ENCODE data around the gene BEX4. TPM values are rescaled to one million over a fixed set of nuclear protein-coding genes. Genes with fewer than 3 reads are reported as not detected.
A peak's percentile ranks its signal among the peaks of the same experiment; 100 is the strongest.

Gene BEX4
- total and polyA plus RNA-seq, 2 of the 13 experiments (the other 11 are each of a cell fraction or from before 2014, with no cell fraction given) = not detected

GRCh38 chrX:103254921-103255493, 40.1 kb downstream of the BEX4 start, which contains the start of gene TCEAL8:
TCEAL8 (minus strand) TSS chrX:103255155; CDS start chrX:103253979, 1,176 bp downstream.
- ChIA-PET CTCF (ENCODE audit: low intra/inter-chr PET ratio, low total read pairs) (no interaction called here), POLR2A (no interaction called here)
- Histone ChIP-seq H4K20me1 (ENCODE audit: insufficient read depth, low read length) (no peaks in the 10 kb centered on the region), H3K27ac (ENCODE audit: extremely low read length, insufficient read depth, low read length) (peak within 1 kb of the TSS; percentile 79), H3K27me3 (ENCODE audit: control insufficient read depth in 1 of 2, insufficient read depth in 2 of 2, low read length in 2 of 2) (no peaks in the 10 kb centered on the region), H3K4me2 (ENCODE audit: low read depth, low read length) (peak within 1 kb of the TSS; percentile 82), H3K36me3 (replicated peaks in 1 of 2; ENCODE audit: control insufficient read depth in 1 of 2, insufficient read depth in 2 of 2, low read length in 2 of 2) (no peaks in the 10 kb centered on the region), H3K9me3 (ENCODE audit: low read length) (no peaks in the 10 kb centered on the region), H2AFZ (ENCODE audit: low read length) (peak within 1 kb of the TSS; percentile 78), H3K4me1 (ENCODE audit: insufficient read depth, low read length) (peaks cover 50% of the 10 kb centered on the region), H3K4me3 (replicated peaks in 1 of 3; ENCODE audit: insufficient read depth in 1 of 3, low read depth in 2 of 3, low read length in 3 of 3) (peak within 1 kb of the TSS; percentile 63 to 75 (median 68)), H3K79me2 (ENCODE audit: insufficient read depth, low read length) (no peaks in the 10 kb centered on the region), H3K9ac (ENCODE audit: insufficient read depth, low read depth, low read length) (peak within 1 kb of the TSS; percentile 77)
- 0% methylated on average over 13 of the region's 22 CpGs for WGBS (ENCODE audit: low lambda C conversion rate)
- in situ Hi-C loops (cut with HindIII; ENCODE audit: extremely low pct_ligation_motif_present, low pct_unique_long_range_greater_than_20kb) (no loop called here), intact Hi-C loops (cut with micrococcal nuclease; ENCODE audit: unreplicated experiment) (no loop called here)
- FAIRE-seq = peak; percentile 95
- BruUV-seq (replicated peaks) = no TSS peak
- peak; percentile 84 for ATAC-seq
- peak; percentile 53 for DNase-seq (ENCODE audit: low spot score)
- TF ChIP-seq ZNF572 (CRISPR knock-in tag; IDR thresholded peaks at IDR 0.05) (no peak), GATAD1 (CRISPR knock-in tag; IDR thresholded peaks at IDR 0.05) (no peak), ELF3 (CRISPR knock-in tag; IDR thresholded peaks at IDR 0.05) (peak; percentile 35; the same call in 1 of the 2 replicates), ZFX (CRISPR knock-in tag; IDR thresholded peaks at IDR 0.05; ENCODE audit: low read depth) (peak; percentile 61), ZBTB10 (CRISPR knock-in tag; IDR thresholded peaks at IDR 0.05; ENCODE audit: borderline replicate concordance) (no peak), ZFY (CRISPR knock-in tag; IDR thresholded peaks at IDR 0.05) (peak; percentile 48), ZNF562 (CRISPR knock-in tag; IDR thresholded peaks at IDR 0.05; ENCODE audit: borderline replicate concordance) (no peak), ZNF75D (CRISPR knock-in tag; IDR thresholded peaks at IDR 0.05; ENCODE audit: borderline replicate concordance) (no peak), TFE3 (CRISPR knock-in tag; IDR thresholded peaks at IDR 0.05) (0 out of 2 replicates have a peak, but pooled peaks have one; percentile 41), HMGXB3 (CRISPR knock-in tag; IDR thresholded peaks at IDR 0.05; ENCODE audit: borderline replicate concordance) (no peak), MAX (IDR thresholded peaks at IDR 0.05) (0 out of 2 replicates have a peak, but pooled peaks have one; percentile 14), ZNF816 (CRISPR knock-in tag; IDR thresholded peaks at IDR 0.05; ENCODE audit: borderline replicate concordance) (no peak), THYN1 (CRISPR knock-in tag; IDR thresholded peaks at IDR 0.05; ENCODE audit: borderline replicate concordance, low read depth) (no peak), SAP130 (CRISPR knock-in tag; IDR thresholded peaks at IDR 0.05; ENCODE audit: low read depth) (peak; percentile 23), HOXA3 (CRISPR knock-in tag; IDR thresholded peaks at IDR 0.05) (no peak; the same call in 1 of the 2 replicates)
